ENCODE measurements around the gene PHLPP2.

GRCh38 chr16:71622088-71622487 lies 102.4 kb downstream of the PHLPP2 start:
- TF ChIP-seq, protein P1, sequence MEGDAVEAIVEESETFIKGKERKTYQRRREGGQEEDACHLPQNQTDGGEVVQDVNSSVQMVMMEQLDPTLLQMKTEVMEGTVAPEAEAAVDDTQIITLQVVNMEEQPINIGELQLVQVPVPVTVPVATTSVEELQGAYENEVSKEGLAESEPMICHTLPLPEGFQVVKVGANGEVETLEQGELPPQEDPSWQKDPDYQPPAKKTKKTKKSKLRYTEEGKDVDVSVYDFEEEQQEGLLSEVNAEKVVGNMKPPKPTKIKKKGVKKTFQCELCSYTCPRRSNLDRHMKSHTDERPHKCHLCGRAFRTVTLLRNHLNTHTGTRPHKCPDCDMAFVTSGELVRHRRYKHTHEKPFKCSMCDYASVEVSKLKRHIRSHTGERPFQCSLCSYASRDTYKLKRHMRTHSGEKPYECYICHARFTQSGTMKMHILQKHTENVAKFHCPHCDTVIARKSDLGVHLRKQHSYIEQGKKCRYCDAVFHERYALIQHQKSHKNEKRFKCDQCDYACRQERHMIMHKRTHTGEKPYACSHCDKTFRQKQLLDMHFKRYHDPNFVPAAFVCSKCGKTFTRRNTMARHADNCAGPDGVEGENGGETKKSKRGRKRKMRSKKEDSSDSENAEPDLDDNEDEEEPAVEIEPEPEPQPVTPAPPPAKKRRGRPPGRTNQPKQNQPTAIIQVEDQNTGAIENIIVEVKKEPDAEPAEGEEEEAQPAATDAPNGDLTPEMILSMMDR (IDR thresholded peaks at IDR 0.05; ENCODE audit: low read length) = no peak
- TF ChIP-seq EZH2 (IDR thresholded peaks at IDR 0.05; ENCODE audit: borderline replicate concordance, low read length) = no peak

Data from OCI-LY1 (cell line).